Mesenchymal stem cell (in vitro differentiated cells and primary cell): ENCODE data around the gene ENSA.
A peak's percentile ranks its signal among the peaks of the same experiment; 100 is the strongest.
"Not testable (repeated sequence)": the region's sequence is repeated elsewhere in the genome, so short reads cannot be mapped to it uniquely, and the experiment has no call there.

Experiments used
- DNase-seq: peaks from one replicate; pipeline ENCODE4 v3.0.0-alpha.2; 2013
- H2AFZ ChIP-seq: one replicate; pipeline ENCODE4 v1.6.1; 2013; ENCODE audit warnings: low read depth, mild to moderate bottlenecking, control low read depth, inconsistent platforms, low read length, moderate library complexity
- H2AK5ac ChIP-seq: 2 replicates; pipeline ENCODE4 v1.6.1; 2013; ENCODE audit warnings: low read length, moderate library complexity, mild to moderate bottlenecking, inconsistent platforms; ENCODE audit not compliant: severe bottlenecking
- H2BK120ac ChIP-seq: one replicate; pipeline ENCODE4 v1.6.1; 2013; ENCODE audit warnings: low read depth, mild to moderate bottlenecking, inconsistent platforms, low read length, moderate library complexity
- H2BK12ac ChIP-seq, 2 experiments: one replicate each; pipeline ENCODE4 v1.6.1; 2013; ENCODE audit warnings: inconsistent platforms in 2 of 2, low read length in 2 of 2, mild to moderate bottlenecking in 2 of 2, moderate library complexity in 2 of 2, control low read depth in 1 of 2
- H2BK15ac ChIP-seq: one replicate; pipeline ENCODE4 v1.6.1; 2013; ENCODE audit warnings: mild to moderate bottlenecking, low read depth, inconsistent platforms; ENCODE audit not compliant: poor library complexity, severe bottlenecking
- H2BK5ac ChIP-seq: 2 replicates; pipeline ENCODE4 v1.6.1; 2013; ENCODE audit warnings: low read depth, mild to moderate bottlenecking, low read length, control low read depth, inconsistent platforms; ENCODE audit not compliant: poor library complexity, severe bottlenecking
- H3K14ac ChIP-seq, 2 experiments: one replicate each; pipeline ENCODE4 v1.6.1; 2013; ENCODE audit warnings: inconsistent platforms in 2 of 2, low read length in 2 of 2, control low read depth in 1 of 2, mild to moderate bottlenecking in 1 of 2, moderate library complexity in 1 of 2
- H3K18ac ChIP-seq, 2 experiments: one replicate each; pipeline ENCODE4 v1.6.1; 2013; ENCODE audit warnings: inconsistent platforms in 2 of 2, low read length in 2 of 2, control low read depth in 1 of 2, low read depth in 1 of 2, mild to moderate bottlenecking in 1 of 2
- H3K23ac ChIP-seq, 2 experiments: one replicate each; pipeline ENCODE4 v1.6.1; 2013; ENCODE audit warnings: inconsistent platforms in 2 of 2, low read length in 2 of 2, mild to moderate bottlenecking in 2 of 2, moderate library complexity in 2 of 2, control low read depth in 1 of 2
- H3K27ac ChIP-seq: 2 replicates; pipeline ENCODE4 v1.5.1; 2013; ENCODE audit warnings: mild to moderate bottlenecking, moderate library complexity, low read length, control low read depth, inconsistent platforms; ENCODE audit not compliant: poor library complexity, severe bottlenecking
- H3K27me3 ChIP-seq, 2 experiments: 2 replicates each; pipeline versions ENCODE4 v1.6.1 to v1.7.0; 2013; ENCODE audit warnings: low read length in 2 of 2, mild to moderate bottlenecking in 2 of 2, moderate library complexity in 2 of 2, control low read depth in 1 of 2, inconsistent platforms in 1 of 2; ENCODE audit not compliant: control insufficient read depth in 1 of 2, insufficient read depth in 1 of 2
- H3K36me3 ChIP-seq, 2 experiments: 2 replicates each; pipeline versions ENCODE4 v1.6.1 to v1.7.0; 2013; ENCODE audit warnings: low read length in 2 of 2, control low read depth in 1 of 2, inconsistent platforms in 1 of 2, low read depth in 1 of 2, mild to moderate bottlenecking in 1 of 2; ENCODE audit not compliant: insufficient read depth in 2 of 2, control insufficient read depth in 1 of 2
- H3K4ac ChIP-seq, 2 experiments: one replicate each; pipeline ENCODE4 v1.6.1; 2013; ENCODE audit warnings: inconsistent platforms in 2 of 2, low read length in 2 of 2, mild to moderate bottlenecking in 2 of 2, moderate library complexity in 2 of 2, control low read depth in 1 of 2, low read depth in 1 of 2
- H3K4me1 ChIP-seq: 2 replicates; pipeline ENCODE4 v1.6.1; 2013; ENCODE audit warnings: low read depth, low read length, control low read depth; ENCODE audit not compliant: control insufficient read depth, insufficient read depth
- H3K4me2 ChIP-seq: 2 replicates; pipeline ENCODE4 v1.6.1; 2013; ENCODE audit warnings: low read length, mild to moderate bottlenecking, inconsistent platforms; ENCODE audit not compliant: poor library complexity, severe bottlenecking
- H3K4me3 ChIP-seq, 2 experiments: 2 replicates each; pipeline versions ENCODE4 v1.5.1 to v1.7.0; 2013; ENCODE audit warnings: low read length in 2 of 2, mild to moderate bottlenecking in 2 of 2, control low read depth in 1 of 2, low read depth in 1 of 2; ENCODE audit not compliant: insufficient read depth in 1 of 2
- H3K79me1 ChIP-seq: replicated peaks from 2 replicates; pipeline ENCODE4 v1.6.1; 2013; ENCODE audit warnings: mild to moderate bottlenecking, control low read depth, low read length, inconsistent platforms; ENCODE audit not compliant: poor library complexity, severe bottlenecking
- H3K9ac ChIP-seq: 2 replicates; pipeline ENCODE4 v1.7.0; 2013; ENCODE audit warnings: mild to moderate bottlenecking, low read length, moderate library complexity
- H3K9me3 ChIP-seq: 2 replicates; pipeline ENCODE4 v1.7.0; 2013; ENCODE audit warnings: mild to moderate bottlenecking, low read length; ENCODE audit not compliant: control insufficient read depth
- H4K8ac ChIP-seq: one replicate; pipeline ENCODE4 v1.6.1; 2013; ENCODE audit warnings: inconsistent platforms, mild to moderate bottlenecking, low read length, moderate library complexity
- H4K91ac ChIP-seq: one replicate; pipeline ENCODE4 v1.6.1; 2013; ENCODE audit warnings: mild to moderate bottlenecking, low read length, inconsistent platforms
- WGBS: methylation state at CpG from one replicate; pipeline ENCODE4 v1.1.7; 2013; ENCODE audit warnings: mixed read lengths; 5-methylcytosine and 5-hydroxymethylcytosine counted together

Gene ENSA

DNA sequence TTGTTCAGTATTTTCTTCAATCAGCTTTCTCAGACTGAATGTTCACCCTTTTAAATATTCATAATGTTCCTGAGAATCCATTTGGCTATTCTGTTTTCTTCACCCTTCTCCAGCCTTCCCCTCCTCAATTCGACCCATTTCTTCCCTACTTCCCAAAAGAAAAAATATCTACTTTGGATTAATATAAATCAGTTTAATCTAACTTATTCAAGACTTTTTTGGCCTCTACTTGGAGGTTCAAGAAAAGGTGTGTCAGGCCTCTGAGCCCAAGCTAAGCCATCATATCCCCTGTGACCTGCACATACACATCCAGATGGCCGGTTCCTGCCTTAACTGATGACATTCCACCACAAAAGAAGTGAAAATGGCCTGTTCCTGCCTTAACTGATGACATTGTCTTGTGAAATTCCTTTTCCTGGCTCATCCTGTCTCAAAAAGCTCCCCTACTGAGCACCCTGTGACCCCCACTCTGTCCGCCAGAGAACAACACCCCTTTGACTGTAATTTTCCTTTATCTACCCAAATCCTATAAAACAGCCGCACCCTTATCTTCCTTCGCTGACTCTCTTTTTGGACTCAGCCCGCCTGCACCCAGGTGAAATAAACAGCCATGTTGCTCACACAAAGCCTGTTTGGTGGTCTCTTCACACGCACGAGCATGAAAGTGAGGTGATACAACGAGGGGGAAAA lies 11.9 kb upstream of the ENSA start:
- not testable (repeated sequence) for H3K23ac ChIP-seq, H4K8ac ChIP-seq, H3K4ac ChIP-seq, H3K27me3 ChIP-seq, H3K4me1 ChIP-seq, H2AK5ac ChIP-seq, H3K9me3 ChIP-seq, H2AFZ ChIP-seq, H3K9ac ChIP-seq, H3K14ac ChIP-seq, H2BK120ac ChIP-seq, H3K18ac ChIP-seq, DNase-seq, H2BK12ac ChIP-seq, H2BK15ac ChIP-seq, H4K91ac ChIP-seq, H2BK5ac ChIP-seq, H3K4me3 ChIP-seq, H3K27ac ChIP-seq, H3K79me1 ChIP-seq, H3K4me2 ChIP-seq
- H3K36me3 ChIP-seq = peaks cover 0 to 12% of the 10 kb centered on the region in 2 experiments
- WGBS = 81% methylated on average over 5 of the region's 9 CpGs

GRCh38 chr1:150638430-150638829 lies 9.0 kb upstream of the ENSA start:
- not testable (repeated sequence) for H3K9me3 ChIP-seq, H2BK12ac ChIP-seq, H2AK5ac ChIP-seq, H2BK5ac ChIP-seq, H3K14ac ChIP-seq, H3K4me1 ChIP-seq, H2BK120ac ChIP-seq, H3K4ac ChIP-seq, H3K27ac ChIP-seq, H3K79me1 ChIP-seq, H4K91ac ChIP-seq, H3K23ac ChIP-seq, H3K36me3 ChIP-seq, H3K4me3 ChIP-seq, H3K4me2 ChIP-seq, H2BK15ac ChIP-seq, H4K8ac ChIP-seq, H3K18ac ChIP-seq, H3K9ac ChIP-seq, DNase-seq, H2AFZ ChIP-seq, H3K27me3 ChIP-seq
- WGBS = 98% methylated on average over 6 of the region's 6 CpGs

DNA sequence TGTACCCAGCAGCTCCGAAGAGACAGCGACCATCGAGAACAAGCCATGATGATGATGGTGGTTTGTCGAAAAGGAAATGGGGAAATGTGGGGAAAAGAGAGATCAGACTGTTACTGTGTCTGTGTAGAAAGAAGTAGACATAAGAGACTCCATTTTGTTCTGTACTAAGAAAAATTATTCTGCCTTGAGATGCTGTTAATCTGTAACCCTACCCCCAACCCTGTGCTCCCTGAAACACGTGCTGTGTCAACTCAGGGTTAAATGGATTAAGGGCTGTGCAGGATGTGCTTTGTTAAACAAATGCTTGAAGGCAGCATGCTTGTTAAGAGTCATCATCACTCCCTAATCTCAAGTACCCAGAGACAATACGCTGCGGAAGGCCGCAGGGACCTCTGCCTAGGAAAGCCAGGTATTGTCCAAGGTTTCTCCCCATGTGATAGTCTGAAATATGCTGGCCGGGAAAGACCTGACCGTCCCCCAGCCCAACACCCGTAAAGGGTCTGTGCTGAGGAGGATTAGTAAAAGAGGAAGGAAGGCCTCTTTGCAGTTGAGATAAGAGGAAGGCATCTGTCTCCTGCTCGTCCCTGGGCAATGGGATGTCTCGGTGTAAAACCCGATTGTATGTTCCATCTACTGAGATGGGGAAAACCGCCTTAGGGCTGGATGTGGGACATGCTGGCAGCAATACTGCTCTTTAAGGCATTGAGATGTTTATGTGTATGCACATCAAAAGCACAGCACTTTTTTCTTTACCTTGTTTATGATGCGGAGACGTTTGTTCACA lies 5.6 kb upstream of the ENSA start:
- not testable (repeated sequence) for H2AK5ac ChIP-seq, H2BK15ac ChIP-seq, H2BK5ac ChIP-seq, H2BK120ac ChIP-seq, H3K4ac ChIP-seq, H2BK12ac ChIP-seq, H3K36me3 ChIP-seq, H3K4me2 ChIP-seq, H3K14ac ChIP-seq, H3K9ac ChIP-seq, H4K91ac ChIP-seq, H4K8ac ChIP-seq, H3K27ac ChIP-seq, H3K4me3 ChIP-seq, H3K79me1 ChIP-seq, H3K27me3 ChIP-seq, H3K23ac ChIP-seq, DNase-seq, H3K4me1 ChIP-seq, H3K9me3 ChIP-seq
- peak overlapping the region in 1 of 2 experiments; percentile 40 for H3K18ac ChIP-seq
- WGBS = 39% methylated on average over 12 of the region's 17 CpGs
- peak overlapping the region; percentile 27 for H2AFZ ChIP-seq

- H3K4ac ChIP-seq = no peak overlapping the region
- peaks cover 17% of the 10 kb centered on the region for H3K79me1 ChIP-seq
- no peak overlapping the region for H2BK12ac ChIP-seq
- H3K14ac ChIP-seq = no peak overlapping the region
- H2AFZ ChIP-seq = no peak overlapping the region
- H3K9me3 ChIP-seq = no peaks in the 10 kb centered on the region
- no peak for DNase-seq
- H3K27ac ChIP-seq = peak overlapping the region; percentile 26
- H3K18ac ChIP-seq = no peak overlapping the region
- H2BK5ac ChIP-seq = peak overlapping the region; percentile 50
- peak overlapping the region; percentile 76 to 94 for H3K4me3 ChIP-seq
- H3K9ac ChIP-seq = peak overlapping the region; percentile 93
- H2BK120ac ChIP-seq = peak overlapping the region; percentile 73
- no peaks in the 10 kb centered on the region for H3K27me3 ChIP-seq
- H3K23ac ChIP-seq = no peak overlapping the region
- H2AK5ac ChIP-seq = no peak overlapping the region
- H4K91ac ChIP-seq = no peak overlapping the region
- peak overlapping the region; percentile 91 for H3K4me2 ChIP-seq
- H2BK15ac ChIP-seq = no peak overlapping the region
- 1% methylated on average over 9 of the region's 9 CpGs for WGBS
- H3K36me3 ChIP-seq = peaks cover 13 to 39% of the 10 kb centered on the region in 2 experiments
- H3K4me1 ChIP-seq = peaks cover 6% of the 10 kb centered on the region
- no peak overlapping the region for H4K8ac ChIP-seq
These were observed 672 bp downstream of the ENSA start for GRCh38 chr1:150628766-150629114.
